Chondrocyte (in vitro differentiated cells): ENCODE measurements around the gene MAGEF1. TPM values are rescaled to one million over a fixed set of nuclear protein-coding genes. Genes with fewer than 3 reads are reported as not detected.

Experiments used
- DNase-seq: peaks from one replicate; pipeline ENCODE4 v3.0.0; 2021; ENCODE audit warnings: mixed read lengths, low spot score
- H3K27ac Mint-ChIP-seq: one replicate; pipeline ENCODE4 v1.8.0; 2021; ENCODE audit warnings: mild to moderate bottlenecking, moderate library complexity, mixed read lengths; ENCODE audit not compliant: unreplicated experiment
- H3K27me3 Mint-ChIP-seq: 2 replicates; pipeline ENCODE4 v1.8.0; 2021; ENCODE audit warnings: low read depth, mixed read lengths
- H3K36me3 Mint-ChIP-seq: 2 replicates; pipeline ENCODE4 v1.8.0; 2021; ENCODE audit warnings: low read depth, mixed read lengths
- H3K4me1 Mint-ChIP-seq: 2 replicates; pipeline ENCODE4 v1.8.0; 2021; ENCODE audit warnings: low read depth, mild to moderate bottlenecking, mixed read lengths
- H3K4me3 Mint-ChIP-seq: one replicate; pipeline ENCODE4 v1.8.0; 2021; ENCODE audit warnings: mild to moderate bottlenecking, moderate library complexity, mixed read lengths; ENCODE audit not compliant: unreplicated experiment
- H3K9me3 Mint-ChIP-seq: 2 replicates; pipeline ENCODE4 v1.8.0; 2021; ENCODE audit warnings: low read depth, mixed read lengths
- total RNA-seq: library from RNA; stranded (reverse); gene quantifications from 3 replicates; pipeline ENCODE4 v1.2.1, GENCODE V29; 2021
- TF ChIP-seq, protein P1 (sequence below): fragments of 200-600 bp; sonication (generic); IDR thresholded peaks from 2 replicates; pipeline ENCODE4 v1.5.0; 2021; ENCODE audit warnings: antibody characterized with exemption, mild to moderate bottlenecking, moderate library complexity

MAGEF1 gene
- total RNA-seq, 1 donor from 2014 or later, result 37.8 TPM

GRCh38 chr3:184669578-184669977, 42.3 kb downstream of the MAGEF1 start:
- TF ChIP-seq, protein P1, sequence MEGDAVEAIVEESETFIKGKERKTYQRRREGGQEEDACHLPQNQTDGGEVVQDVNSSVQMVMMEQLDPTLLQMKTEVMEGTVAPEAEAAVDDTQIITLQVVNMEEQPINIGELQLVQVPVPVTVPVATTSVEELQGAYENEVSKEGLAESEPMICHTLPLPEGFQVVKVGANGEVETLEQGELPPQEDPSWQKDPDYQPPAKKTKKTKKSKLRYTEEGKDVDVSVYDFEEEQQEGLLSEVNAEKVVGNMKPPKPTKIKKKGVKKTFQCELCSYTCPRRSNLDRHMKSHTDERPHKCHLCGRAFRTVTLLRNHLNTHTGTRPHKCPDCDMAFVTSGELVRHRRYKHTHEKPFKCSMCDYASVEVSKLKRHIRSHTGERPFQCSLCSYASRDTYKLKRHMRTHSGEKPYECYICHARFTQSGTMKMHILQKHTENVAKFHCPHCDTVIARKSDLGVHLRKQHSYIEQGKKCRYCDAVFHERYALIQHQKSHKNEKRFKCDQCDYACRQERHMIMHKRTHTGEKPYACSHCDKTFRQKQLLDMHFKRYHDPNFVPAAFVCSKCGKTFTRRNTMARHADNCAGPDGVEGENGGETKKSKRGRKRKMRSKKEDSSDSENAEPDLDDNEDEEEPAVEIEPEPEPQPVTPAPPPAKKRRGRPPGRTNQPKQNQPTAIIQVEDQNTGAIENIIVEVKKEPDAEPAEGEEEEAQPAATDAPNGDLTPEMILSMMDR, result no peak
- Mint-ChIP-seq H3K9me3 (no peaks in the 10 kb centered on the region), H3K4me1 (no peaks in the 10 kb centered on the region), H3K27me3 (peaks cover 22% of the 10 kb centered on the region), H3K27ac (no peak overlapping the region), H3K36me3 (no peaks in the 10 kb centered on the region), H3K4me3 (no peak overlapping the region)
- DNase-seq, result no peak

- Mint-ChIP-seq H3K27me3 (peaks cover 21% of the 10 kb centered on the region), H3K27ac (no peak overlapping the region), H3K4me3 (no peak overlapping the region), H3K9me3 (no peaks in the 10 kb centered on the region), H3K4me1 (peaks cover 9% of the 10 kb centered on the region), H3K36me3 (no peaks in the 10 kb centered on the region)
- no peak for DNase-seq
- TF ChIP-seq, protein P1, result no peak
These were observed 45.4 kb downstream of the MAGEF1 start for GRCh38 chr3:184666442-184666841.

DNA sequence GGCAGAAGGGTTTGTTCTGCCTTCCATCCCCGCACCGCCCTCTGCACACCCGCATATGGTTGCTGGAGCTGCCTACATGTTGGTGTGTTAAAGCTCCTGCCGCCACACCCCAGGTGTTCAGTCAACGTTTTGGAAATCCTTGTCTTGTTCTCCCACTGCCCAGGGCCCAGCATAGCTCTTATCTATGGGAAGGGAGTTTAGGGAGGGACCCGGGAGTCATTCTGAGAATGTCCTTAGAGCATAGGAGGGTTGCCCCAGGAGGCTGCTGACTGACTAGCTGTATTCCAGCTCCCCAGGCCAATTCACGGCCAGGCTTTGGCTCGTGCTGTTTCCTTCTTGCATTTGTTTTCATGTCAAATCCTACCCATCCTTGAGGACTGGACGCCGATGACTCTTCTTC, 46.8 kb downstream of the MAGEF1 start:
- Mint-ChIP-seq H3K4me3 (no peak overlapping the region), H3K4me1 (peaks cover 16% of the 10 kb centered on the region), H3K27ac (no peak overlapping the region), H3K9me3 (no peaks in the 10 kb centered on the region), H3K27me3 (peaks cover 18% of the 10 kb centered on the region), H3K36me3 (no peaks in the 10 kb centered on the region)
- TF ChIP-seq, protein P1, result no peak
- no peak for DNase-seq

- no peaks in the 10 kb centered on the region for H3K9me3 Mint-ChIP-seq
- H3K4me1 Mint-ChIP-seq, result peaks cover 30% of the 10 kb centered on the region
- no peaks in the 10 kb centered on the region for H3K36me3 Mint-ChIP-seq
- H3K27ac Mint-ChIP-seq, result no peak overlapping the region
- peaks cover 11% of the 10 kb centered on the region for H3K27me3 Mint-ChIP-seq
- TF ChIP-seq, protein P1, result no peak
- H3K4me3 Mint-ChIP-seq, result no peak overlapping the region
- no peak for DNase-seq
These were observed 48.1 kb downstream of the MAGEF1 start for GRCh38 chr3:184663756-184664155.

DNA sequence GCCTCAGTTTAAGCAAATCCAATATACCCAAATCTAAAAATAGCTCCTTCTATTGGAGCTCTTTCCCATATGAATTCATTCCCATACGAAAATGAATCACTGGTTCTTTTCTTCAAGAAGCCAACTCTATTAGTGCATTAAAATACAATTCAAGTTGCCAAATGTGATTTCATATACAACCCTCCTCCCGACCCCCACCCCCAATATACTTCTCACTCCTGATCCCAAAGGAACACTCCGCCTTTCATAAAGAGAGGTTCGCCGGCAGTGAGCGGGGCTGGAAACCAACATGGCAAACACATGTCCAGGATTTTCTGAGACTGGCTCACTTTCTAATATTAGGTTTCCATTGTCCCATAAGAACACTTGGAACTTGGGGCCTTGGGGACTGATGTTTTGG, 48.5 kb downstream of the MAGEF1 start:
- no peaks in the 10 kb centered on the region for H3K9me3 Mint-ChIP-seq
- peaks cover 34% of the 10 kb centered on the region for H3K4me1 Mint-ChIP-seq
- TF ChIP-seq, protein P1, result no peak
- no peak for DNase-seq
- no peak overlapping the region for H3K27ac Mint-ChIP-seq
- H3K27me3 Mint-ChIP-seq, result peaks cover 10% of the 10 kb centered on the region
- H3K36me3 Mint-ChIP-seq, result no peaks in the 10 kb centered on the region
- H3K4me3 Mint-ChIP-seq, result no peak overlapping the region
